NCI-H1694 treated with DMSO at 0.1 percent for 48 hours (cell line): ENCODE results near the gene CAMTA1.
A peak's percentile ranks its signal among the peaks of the same experiment; 100 is the strongest.
"Not testable (repeated sequence)": the region's sequence is repeated elsewhere in the genome, so short reads cannot be mapped to it uniquely, and the experiment has no call there.

Experiments
- DNase-seq: peaks from one replicate; lab custom pipeline; 2025; lab: John Stamatoyannopoulos, UW

The CAMTA1 gene

DNA sequence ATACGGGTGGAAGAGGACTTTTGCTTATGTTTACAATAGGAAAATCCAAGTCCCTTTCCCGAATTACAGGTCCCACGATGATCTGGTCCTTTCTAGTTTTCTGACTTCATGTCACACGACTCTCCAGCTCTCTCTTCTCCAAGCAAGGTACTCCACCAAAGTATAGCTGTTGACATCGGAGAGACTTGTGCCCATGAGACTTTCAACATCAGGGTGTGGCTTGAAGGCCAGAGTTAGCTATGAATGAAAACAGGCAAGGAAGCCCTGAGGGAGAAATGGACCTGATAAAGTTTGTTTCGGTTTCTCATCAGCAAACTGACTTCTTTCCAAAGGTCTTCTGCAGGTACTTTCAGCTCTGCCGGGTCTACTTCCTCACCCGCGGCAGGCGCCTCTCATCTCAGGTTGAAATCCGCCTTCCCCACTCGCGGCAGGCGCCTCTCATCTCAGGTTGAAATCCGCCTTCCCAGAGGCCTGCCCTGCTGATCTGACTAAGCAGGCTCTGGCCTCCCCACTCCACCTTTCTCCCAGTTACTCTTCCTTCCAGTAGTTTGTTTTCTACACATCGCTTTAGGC is 996.8 kb downstream of the CAMTA1 start:
- DNase-seq = no peak

DNA sequence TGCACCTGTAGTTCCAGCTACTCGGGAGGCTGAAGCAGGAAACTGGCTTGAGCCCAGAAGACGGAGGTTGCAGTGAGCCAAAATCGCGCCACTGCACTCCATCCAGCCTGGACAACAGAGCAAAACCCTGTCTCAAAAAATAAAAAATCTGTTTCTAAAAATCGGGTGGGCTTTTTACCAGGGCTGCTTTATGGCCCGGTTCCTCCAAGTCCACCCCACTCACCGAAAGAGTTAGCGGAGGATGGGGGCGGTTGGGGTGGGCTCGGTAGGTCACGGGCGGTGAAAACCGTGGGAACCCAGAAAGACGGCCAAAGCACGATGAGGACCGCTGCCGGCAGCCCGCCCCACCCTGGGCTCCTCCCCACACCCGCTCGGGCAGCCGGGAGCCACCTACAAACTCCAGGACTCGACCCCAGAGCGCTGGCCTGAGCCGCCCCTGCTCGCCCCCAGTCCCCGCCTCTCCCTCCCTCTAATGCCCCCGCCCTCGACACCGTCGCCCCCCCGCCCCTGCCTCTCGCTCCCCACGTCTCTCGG is 998.0 kb downstream of the CAMTA1 start:
- no peak for DNase-seq

DNA sequence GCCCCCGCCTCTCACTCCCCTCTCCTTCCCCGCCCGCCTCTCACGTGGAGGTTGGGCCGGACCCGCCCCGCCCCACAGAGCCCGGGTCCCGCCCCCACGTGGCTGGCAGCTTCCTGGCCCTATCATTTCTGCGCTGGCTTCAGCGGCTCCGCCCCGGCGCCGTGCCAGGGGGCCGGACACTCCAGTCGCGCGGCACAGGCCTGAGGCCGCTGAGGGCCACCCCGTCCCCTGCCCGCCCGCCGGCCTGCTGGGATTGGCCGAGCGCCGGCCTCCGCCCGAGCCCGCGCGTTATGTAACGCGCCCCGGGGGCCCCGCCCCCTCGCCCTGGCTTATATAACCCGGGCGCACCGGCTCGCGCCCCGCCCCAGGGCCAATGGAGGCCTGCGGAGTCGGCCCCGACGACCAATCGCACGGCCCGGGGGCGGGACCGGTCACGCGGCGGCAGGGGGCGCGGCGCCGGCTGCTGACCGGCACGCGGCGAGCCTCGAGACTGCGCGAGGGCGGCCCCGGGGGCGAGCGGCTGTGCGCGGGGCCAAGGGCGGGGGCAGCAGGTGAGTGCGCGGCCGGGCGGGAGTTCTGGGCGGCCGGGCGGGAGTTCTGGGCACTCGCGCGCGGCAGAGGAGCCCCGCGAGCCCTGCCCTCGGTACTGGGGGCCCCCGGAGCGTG is 998.7 kb downstream of the CAMTA1 start, which contains the start of gene PER3:
PER3 (plus strand) TSS at position 466 of the 666 bp plus-strand sequence. CDS start 587 bp downstream, outside the sequence.
- peak; percentile 67 for DNase-seq

DNA sequence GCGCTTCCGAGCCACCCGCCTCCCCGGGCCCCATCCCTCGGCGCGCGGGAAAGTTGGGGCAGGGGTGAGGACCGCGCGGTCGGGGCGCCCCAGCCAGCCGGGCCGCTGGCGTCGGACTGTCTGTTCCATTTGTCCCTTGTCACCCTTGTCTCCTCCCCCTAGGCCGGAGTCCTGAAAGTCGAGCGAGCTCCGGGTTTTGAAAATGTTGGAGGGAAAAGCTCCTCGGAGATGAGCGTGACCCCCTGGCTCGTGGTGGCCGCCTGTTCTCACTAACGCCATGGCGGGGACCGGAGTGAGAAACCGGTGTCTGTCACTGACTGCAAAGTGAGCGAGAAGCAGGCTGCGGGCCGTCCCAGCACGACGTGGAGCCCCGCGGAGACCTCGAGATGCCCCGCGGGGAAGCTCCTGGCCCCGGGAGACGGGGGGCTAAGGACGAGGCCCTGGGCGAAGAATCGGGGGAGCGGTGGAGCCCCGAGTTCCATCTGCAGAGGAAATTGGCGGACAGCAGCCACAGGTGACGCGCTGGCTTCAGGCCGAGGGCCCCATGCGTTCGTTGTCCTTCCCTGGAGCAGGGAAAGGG is 999.3 kb downstream of the CAMTA1 start:
- DNase-seq = no peak

DNA sequence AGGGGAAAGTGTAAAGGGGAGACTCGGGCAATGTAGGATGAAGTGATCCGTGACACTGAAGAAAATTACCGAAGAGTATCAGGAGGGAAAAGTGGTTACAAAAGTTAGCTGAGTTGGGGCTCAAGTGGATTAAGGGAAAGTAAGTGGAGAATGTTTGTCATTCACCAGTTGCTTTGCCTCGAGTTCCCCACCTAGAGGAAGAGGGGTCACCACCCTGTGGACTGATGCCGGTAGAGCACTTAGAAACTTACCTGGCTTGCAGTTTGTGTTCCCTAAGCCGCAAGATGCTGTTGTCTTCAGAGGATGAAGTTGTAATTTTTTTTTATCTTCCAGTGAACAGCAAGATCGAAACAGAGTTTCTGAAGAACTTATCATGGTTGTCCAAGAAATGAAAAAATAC is 999.9 kb downstream of the CAMTA1 start:
- no peak for DNase-seq

DNA sequence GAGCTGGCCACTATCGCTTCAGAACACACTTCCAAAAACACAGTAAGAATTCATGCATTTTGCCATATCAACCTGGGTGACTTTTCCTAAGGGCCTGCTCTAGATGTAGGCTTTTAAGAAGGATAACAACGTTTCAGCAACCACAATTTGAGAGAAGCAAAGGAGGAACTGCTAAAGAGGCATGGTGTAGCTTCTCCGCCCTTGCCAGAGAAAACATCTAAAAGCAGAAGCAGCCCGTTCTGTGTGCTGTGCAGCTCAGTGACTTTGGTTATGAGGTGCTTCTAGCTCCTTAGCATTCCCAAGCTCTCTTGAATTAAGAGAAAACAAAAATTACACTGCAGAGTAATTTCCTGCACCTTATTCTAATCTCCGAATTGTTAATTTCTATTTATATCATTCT is 1001.5 kb downstream of the CAMTA1 start:
- no peak for DNase-seq

DNA sequence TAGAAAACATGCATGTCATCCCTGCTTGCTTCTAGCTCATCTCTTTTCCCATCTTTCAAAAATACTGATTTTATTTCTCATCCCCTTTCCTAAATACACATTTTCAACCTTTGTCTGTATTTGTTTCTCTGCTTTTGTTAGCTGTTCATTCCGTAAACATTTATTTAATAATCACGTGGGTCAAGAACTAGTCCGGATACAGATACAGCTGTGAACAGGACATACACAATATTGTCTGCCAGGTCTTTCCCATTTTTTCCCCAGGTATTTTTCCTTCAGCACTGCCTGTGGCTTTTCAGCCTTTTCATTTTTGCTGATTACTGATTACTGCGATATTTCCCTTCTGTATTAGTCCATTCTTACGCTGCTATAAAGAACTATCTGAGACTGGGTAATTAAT is 1004.6 kb downstream of the CAMTA1 start:
- no peak for DNase-seq

DNA sequence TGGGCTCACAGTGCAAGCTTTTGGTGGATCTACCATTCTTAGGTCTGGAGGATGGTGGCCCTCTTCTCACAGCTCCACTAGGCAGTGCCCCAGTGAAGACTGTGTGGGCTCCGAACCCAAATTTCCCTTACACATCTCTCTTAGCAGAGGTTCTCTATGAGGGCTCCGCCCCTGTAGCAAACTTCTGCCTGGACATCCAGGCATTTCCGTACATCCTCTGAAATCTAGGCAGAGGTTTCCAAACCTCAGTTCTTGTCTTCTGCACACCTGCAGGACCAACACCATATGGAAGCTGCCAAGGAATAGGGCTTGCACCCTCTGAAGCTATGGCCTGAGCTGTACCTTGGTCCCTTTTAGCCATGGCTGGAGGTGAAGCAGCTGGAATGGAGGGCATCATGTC is 1005.8 kb downstream of the CAMTA1 start:
- not testable (repeated sequence) for DNase-seq

DNA sequence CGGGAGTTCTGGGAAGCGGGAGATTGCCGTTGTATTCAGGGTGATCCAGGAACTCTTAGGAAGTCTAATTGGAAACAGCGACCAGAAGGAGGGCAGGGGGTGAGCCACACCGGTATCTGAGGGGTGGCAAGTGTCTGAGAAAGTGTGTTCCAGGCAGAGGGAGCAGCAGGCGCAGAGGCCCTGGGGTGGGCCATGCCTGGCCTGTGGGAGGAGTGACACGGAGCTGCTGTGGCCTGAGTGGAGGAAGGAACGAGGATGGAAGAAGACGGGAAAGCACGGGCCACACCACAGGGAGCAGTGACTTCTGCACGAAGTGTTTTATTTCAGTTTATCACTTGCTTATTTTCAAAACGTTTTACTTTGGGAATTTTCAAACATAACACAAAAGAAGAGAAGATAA is 1010.2 kb downstream of the CAMTA1 start:
- DNase-seq = no peak

DNA sequence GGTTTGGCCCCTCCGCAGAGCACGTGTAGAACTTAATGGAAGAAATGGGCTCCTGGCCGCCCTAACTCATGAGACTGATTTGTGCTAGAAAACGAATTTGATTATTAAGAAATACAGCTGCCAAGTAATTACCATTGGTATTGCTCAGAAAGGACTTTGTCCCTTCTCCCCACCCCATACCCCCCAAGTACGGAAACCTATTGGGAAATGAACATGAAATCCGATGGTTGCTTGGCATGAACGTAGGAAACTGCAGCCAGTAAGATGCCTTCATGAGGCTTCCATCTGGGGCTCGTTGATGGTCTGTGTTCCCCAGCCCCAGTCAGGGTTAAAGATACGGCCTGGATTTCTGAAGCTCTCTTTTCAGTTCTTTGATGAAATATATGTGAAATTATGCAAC is 1020.2 kb downstream of the CAMTA1 start:
- no peak for DNase-seq

DNA sequence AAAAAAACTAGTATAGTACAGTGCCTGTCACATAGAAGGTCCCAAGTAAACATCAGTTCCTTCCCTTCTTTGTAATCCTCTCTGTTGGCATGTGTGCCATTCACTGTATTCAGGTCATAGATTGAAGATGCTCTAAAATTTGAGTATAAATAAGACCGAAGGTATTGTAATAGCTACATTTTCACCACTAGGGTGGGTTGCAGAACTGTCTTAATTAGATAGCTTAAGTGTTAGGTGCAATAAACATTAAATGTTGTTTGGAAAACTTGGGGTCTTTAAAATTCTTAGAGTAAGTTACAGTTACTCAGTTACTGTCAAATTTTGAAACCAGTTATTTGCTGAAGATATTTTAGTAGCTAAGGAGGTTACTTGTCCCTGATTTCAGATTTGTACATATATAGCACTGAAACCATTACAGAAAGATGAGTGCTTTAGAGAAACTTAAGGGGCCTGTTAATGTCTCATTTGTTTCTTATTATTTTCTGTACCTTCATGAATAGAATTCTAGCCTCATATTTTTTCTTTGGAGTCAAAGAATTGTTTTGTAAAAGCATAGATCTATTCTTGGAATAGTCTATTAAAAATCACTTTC is 1023.1 kb downstream of the CAMTA1 start:
- peak; percentile 33 for DNase-seq

DNA sequence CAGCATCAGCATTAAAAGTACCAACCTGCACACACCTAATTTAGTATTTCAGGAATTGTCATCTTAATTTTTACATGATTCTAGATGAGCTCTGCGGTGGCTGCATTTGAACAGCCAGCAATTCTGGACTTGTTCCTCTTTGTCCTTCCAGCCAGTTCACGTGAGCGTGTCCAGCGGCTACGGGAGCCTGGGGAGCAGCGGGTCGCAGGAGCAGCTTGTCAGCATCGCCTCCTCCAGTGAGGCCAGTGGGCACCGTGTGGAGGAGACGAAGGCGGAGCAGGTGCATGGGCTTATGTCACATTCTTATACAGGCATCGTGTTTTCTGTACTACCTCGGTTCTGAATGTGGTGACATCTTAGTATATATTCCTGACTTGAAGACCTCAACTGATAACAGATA is 1024.5 kb downstream of the CAMTA1 start:
- DNase-seq = no peak

DNA sequence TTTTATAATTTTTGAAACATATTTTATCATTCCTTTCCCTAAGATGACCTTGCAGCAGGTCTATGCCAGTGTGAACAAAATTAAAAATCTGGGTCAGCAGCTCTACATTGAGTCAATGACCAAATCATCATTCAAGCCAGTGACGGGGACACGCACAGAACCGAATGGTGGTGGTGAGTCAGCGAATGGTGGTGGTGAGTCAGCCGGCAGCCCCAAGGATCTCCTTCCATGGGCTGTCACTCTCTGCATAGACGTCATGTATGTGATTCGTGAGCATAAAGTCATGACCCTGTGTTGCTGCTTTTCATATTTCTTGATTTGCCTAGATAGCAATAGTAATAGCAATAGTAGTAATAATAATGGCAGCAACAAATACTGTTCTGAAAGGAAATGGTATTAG is 1025.1 kb downstream of the CAMTA1 start:
- DNase-seq = no peak

DNA sequence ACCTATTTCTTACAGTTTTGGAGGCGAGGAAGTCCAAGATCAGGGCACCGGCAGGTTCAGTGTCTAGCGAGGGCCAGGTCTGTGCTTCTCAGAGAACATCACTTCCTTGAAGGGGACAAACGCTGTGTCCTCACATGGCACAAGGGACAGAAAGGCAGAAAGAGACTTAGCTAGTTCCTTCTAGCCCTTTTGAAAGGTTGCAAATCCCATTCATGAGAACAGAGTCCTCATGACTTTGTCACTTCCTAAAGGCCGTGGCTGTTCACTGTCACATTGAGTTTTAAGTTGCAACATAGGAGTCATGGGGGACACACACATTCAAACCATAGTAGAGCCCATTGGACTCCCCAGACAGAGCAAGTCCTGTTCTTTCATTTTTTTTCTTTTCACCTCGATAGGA is 1026.2 kb downstream of the CAMTA1 start:
- DNase-seq = no peak

DNA sequence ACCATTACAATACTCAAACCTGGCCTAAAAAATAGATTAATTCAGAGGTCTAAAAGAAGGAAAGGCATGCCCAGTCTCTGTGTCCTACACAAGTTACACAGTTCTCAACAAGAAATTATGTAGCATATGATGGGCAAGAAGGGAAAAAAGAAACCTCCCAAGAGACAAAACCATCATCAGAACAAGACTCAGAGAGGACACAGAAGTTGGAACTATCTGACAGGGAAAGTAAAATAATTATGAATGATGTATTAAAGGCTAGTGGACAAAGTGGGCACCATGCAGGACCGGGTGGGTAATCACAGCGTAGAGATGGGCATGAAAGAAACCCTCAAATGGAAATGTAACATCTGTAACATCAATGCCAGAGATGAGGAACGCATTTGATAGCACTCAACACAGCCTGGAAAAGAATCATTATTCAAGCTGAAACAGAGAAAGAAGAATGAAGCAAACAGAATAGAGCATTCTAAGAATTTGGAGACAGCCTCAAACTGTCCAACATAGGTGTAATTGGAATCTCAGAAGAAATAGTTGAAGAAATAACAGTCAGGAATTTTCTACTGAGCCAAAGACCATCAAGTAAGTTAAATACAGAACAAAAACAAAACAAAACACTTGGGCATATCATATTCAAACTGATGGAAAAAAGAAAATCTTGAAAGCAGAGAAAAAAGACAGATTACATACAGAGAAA is 1028.6 kb downstream of the CAMTA1 start:
- no peak for DNase-seq
